ENCODE measurements around the gene ANKLE1. TPM values are rescaled to one million over a fixed set of nuclear protein-coding genes. Genes with fewer than 3 reads are reported as not detected.

ANKLE1 gene
- polyA plus RNA-seq, 1 of the 3 experiments (the other 2 are of a cell fraction) = 2.6 TPM

GRCh38 chr19:17322854-17323253 is 41.2 kb downstream of the ANKLE1 start (continued):
- TF ChIP-seq REST (IDR thresholded peaks at IDR 0.05; ENCODE audit: low read depth, low read length) (no peak), FOSL2 (IDR thresholded peaks at IDR 0.05; ENCODE audit: borderline replicate concordance, low read depth) (no peak)

GRCh38 chr19:17323300-17323963 is 41.7 kb downstream of the ANKLE1 start:
- H3K9ac ChIP-seq = no peak overlapping the region
- no peaks in the 10 kb centered on the region for H3K27me3 ChIP-seq (ENCODE audit: insufficient read depth)
- H3K9me3 ChIP-seq = no peaks in the 10 kb centered on the region
- H3K4me1 ChIP-seq (ENCODE audit: control insufficient read depth in 1 of 2, insufficient read depth in 2 of 2, low read depth in 1 of 2, low read length in 1 of 2) = no peaks in the 10 kb centered on the region
- no peaks in the 10 kb centered on the region for H3K79me2 ChIP-seq (ENCODE audit: insufficient read depth)
- 91% methylated on average over 27 of the region's 56 CpGs for WGBS (ENCODE audit: low lambda C conversion rate)
- no peak overlapping the region; a peak in 1 of 4 replicates for H3K4me3 ChIP-seq (ENCODE audit: low read depth in 2 of 2, low read length in 1 of 2)
- H3K4me2 ChIP-seq = no peak overlapping the region
- POLR2A ChIA-PET = no interaction called here
- no peak overlapping the region for H3K27ac ChIP-seq (ENCODE audit: low read depth in 2 of 2, low read length in 1 of 2)
- DNase-seq = peak; percentile 70
- peaks cover 0 to 41% of the 10 kb centered on the region in 2 experiments for H3K36me3 ChIP-seq (replicated peaks in 1 of 2; ENCODE audit: control insufficient read depth in 1 of 2, insufficient read depth in 2 of 2, low read length in 1 of 2)
- no peak overlapping the region for H2AFZ ChIP-seq (ENCODE audit: low read depth)
- no peaks in the 10 kb centered on the region for H4K20me1 ChIP-seq (ENCODE audit: insufficient read depth)
- H3K9me2 ChIP-seq = no peaks in the 10 kb centered on the region
- no peaks in the 10 kb centered on the region for H3F3A ChIP-seq (replicated peaks; ENCODE audit: insufficient read depth)
- CTCF ChIA-PET = interaction anchor here (0.9 to 1.5 kb wide), 3 partner anchors 10 to 18 kb away, joined by 3 to 8 read pairs (median 3); partner anchors contain the start of genes ANO8 and MRPL34
- no peak for TF ChIP-seq SMC3 (IDR thresholded peaks at IDR 0.05; ENCODE audit: low read depth, low read length)
- TF ChIP-seq RFX5 (IDR thresholded peaks at IDR 0.05; ENCODE audit: low read length) = no peak
- TF ChIP-seq POLR2AphosphoS5 (IDR thresholded peaks at IDR 0.05; ENCODE audit: low read depth, low read length) = no peak
- TF ChIP-seq JUND (IDR thresholded peaks at IDR 0.05) = no peak
- TF ChIP-seq NRF1 (IDR thresholded peaks at IDR 0.05; ENCODE audit: low read depth, low read length) = no peak
- TF ChIP-seq SIN3A (IDR thresholded peaks at IDR 0.05; ENCODE audit: borderline replicate concordance, low read depth, low read length) = no peak
- no peak for TF ChIP-seq FOXM1 (IDR thresholded peaks at IDR 0.05; ENCODE audit: low read depth)
- TF ChIP-seq PBX3 (IDR thresholded peaks at IDR 0.05) = no peak

GRCh38 chr19:17323964-17324332 is 42.2 kb downstream of the ANKLE1 start:
- WGBS (ENCODE audit: low lambda C conversion rate) = 50% methylated on average over 1 of the region's 7 CpGs
- Histone ChIP-seq H3K9me2 (no peaks in the 10 kb centered on the region), H3K4me2 (no peak overlapping the region), H3K27ac (ENCODE audit: low read depth in 2 of 2, low read length in 1 of 2) (no peak overlapping the region), H3K9ac (no peak overlapping the region), H3K27me3 (ENCODE audit: insufficient read depth) (no peaks in the 10 kb centered on the region), H4K20me1 (ENCODE audit: insufficient read depth) (no peaks in the 10 kb centered on the region), H3F3A (replicated peaks; ENCODE audit: insufficient read depth) (no peaks in the 10 kb centered on the region), H3K79me2 (ENCODE audit: insufficient read depth) (no peaks in the 10 kb centered on the region), H3K4me3 (ENCODE audit: low read depth in 2 of 2, low read length in 1 of 2) (no peak overlapping the region; a peak in 1 of 4 replicates), H3K36me3 (replicated peaks in 1 of 2; ENCODE audit: control insufficient read depth in 1 of 2, insufficient read depth in 2 of 2, low read length in 1 of 2) (peaks cover 0 to 39% of the 10 kb centered on the region in 2 experiments), H2AFZ (ENCODE audit: low read depth) (no peak overlapping the region), H3K4me1 (ENCODE audit: control insufficient read depth in 1 of 2, insufficient read depth in 2 of 2, low read depth in 1 of 2, low read length in 1 of 2) (no peaks in the 10 kb centered on the region), H3K9me3 (no peaks in the 10 kb centered on the region)
- no peak for DNase-seq
- CTCF ChIA-PET = interaction anchor here (0.9 to 1.5 kb wide), 3 partner anchors 10 to 19 kb away, joined by 3 to 8 read pairs (median 3); partner anchors contain the start of genes ANO8 and MRPL34
- no peak for TF ChIP-seq JUND (IDR thresholded peaks at IDR 0.05)
- TF ChIP-seq NFIC (IDR thresholded peaks at IDR 0.05; ENCODE audit: borderline replicate concordance) = no peak
- no peak for TF ChIP-seq SMC3 (IDR thresholded peaks at IDR 0.05; ENCODE audit: low read depth, low read length)
- no peak for TF ChIP-seq RFX5 (IDR thresholded peaks at IDR 0.05; ENCODE audit: low read length)
- no peak for TF ChIP-seq YY1 (IDR thresholded peaks at IDR 0.05; ENCODE audit: low read depth)
- TF ChIP-seq ELF1 (IDR thresholded peaks at IDR 0.05) = no peak
- TF ChIP-seq FOXM1 (IDR thresholded peaks at IDR 0.05; ENCODE audit: low read depth) = no peak
- no peak for TF ChIP-seq REST (IDR thresholded peaks at IDR 0.05; ENCODE audit: low read depth, low read length)
- no peak for TF ChIP-seq TCF12 (IDR thresholded peaks at IDR 0.05)
- no peak for TF ChIP-seq MAX (IDR thresholded peaks at IDR 0.05; ENCODE audit: low read depth)
- TF ChIP-seq RCOR1 (IDR thresholded peaks at IDR 0.05; ENCODE audit: low read length) = no peak
- POLR2A ChIA-PET = interaction anchor here (0.7 to 1.0 kb wide), 2 partner anchors 16 to 665 kb away, joined by 3 read pairs; no protein-coding TSS in a partner anchor

All from SK-N-SH (cell line).